HL-60/S4 (cell line): ENCODE measurements around the gene RHOF.

Source experiments
- in situ Hi-C: fragments of 300-500 bp; cut with MboI; formaldehyde crosslinking; loops from 2 replicates; pipeline ENCODE4 v1.14.3; 2022; ENCODE audit warnings: low sequenced_read_pairs

Gene RHOF

DNA sequence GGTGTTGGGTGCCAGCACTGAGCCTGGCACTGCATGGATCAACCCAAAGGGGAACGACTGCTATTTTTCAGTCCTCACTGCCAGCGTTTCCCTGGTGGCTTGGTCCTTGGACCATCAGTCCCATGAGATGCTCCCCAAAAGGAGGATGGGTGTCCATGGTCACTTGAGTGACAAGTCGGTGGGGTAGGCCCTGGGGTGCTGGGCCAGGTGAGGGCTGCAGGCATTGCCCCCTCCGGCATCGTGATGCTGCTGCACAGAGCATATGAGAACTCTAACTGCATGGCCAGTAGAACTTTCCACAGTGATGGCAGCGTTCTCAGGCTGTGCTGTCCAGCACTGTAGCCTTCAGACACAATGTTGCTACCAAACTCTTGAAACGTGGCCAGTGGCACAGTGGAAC, 26.6 kb upstream of the RHOF start:
- in situ Hi-C loops, result no loop called here

DNA sequence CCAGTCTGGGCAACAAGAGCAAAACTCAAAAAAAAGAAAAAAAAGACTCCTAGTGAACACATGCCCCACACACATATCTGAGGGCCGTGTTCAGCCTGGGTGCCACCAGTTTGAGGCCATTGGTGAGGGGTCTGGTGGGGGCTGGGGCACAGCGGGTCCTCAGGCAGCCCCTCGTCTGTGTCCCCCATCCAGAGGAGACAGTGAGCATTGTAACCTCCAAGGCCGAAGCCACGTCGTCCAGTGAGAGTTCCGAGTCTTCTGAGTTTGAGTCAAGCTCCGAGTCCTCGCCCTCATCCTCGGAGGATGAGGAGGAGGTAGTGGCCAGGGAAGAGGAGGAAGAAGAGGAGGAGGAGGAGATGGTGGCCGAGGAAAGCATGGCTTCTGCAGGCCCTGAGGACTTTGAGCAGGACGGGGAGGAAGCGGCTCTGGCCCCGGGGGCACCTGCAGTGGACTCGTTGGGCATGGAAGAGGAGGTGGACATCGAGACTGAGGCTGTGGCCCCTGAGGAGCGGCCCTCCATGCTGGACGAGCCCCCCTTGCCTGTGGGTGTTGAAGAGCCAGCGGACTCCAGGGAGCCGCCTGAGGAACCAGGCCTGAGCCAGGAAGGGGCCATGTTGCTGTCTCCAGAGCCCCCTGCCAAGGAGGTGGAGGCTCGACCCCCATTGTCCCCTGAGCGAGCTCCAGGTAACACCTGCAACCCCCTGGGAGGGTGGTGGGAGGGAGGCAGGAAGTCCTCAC, 25.9 kb upstream of the RHOF start:
- in situ Hi-C loops, result no loop called here

DNA sequence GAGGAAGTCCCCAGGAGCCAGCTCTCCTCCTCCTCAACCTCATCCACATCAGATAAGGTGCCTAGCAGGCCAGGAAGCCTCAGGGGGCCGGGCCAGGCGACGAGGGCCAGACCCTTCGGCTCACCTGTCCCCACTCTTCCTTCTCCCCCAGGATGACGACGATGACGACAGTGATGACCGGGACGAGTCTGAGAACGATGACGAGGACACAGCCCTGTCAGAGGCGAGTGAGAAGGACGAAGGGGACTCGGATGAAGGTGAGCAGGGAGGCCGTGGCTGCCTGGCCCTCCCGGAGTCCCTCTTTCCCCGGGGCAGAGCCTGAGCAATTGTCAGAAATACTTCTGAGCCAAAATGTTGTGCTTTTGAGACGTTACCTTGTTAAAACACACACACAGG, 24.2 kb upstream of the RHOF start:
- in situ Hi-C loops, result no loop called here

DNA sequence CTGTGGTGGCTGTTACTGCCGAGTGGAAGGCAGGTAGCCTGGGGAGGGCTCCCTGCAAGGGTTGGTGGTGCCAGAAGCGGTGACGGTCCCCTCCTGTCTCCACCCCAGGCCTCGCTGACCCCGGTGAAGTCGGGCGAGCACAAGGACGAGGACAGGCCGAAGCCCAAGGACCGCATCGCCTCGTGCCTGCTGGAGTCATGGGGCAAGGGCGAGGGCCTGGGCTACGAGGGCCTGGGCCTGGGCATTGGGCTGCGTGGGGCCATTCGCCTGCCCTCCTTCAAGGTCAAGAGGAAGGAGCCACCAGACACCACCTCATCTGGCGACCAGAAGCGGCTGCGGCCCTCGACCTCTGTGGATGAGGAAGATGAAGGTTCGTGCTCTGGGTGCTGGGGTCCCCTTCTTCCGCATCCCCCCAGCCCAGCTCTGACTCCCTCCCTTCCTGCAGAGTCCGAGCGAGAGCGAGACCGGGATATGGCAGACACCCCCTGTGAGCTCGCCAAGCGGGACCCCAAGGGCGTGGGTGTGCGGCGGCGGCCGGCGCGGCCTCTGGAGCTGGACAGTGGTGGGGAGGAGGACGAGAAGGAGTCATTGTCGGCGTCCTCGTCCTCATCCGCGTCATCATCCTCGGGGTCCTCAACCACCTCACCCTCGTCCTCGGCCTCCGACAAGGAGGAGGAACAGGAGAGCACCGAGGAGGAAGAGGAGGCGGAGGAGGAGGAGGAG, 23.6 kb upstream of the RHOF start:
- in situ Hi-C loops, result no loop called here

DNA sequence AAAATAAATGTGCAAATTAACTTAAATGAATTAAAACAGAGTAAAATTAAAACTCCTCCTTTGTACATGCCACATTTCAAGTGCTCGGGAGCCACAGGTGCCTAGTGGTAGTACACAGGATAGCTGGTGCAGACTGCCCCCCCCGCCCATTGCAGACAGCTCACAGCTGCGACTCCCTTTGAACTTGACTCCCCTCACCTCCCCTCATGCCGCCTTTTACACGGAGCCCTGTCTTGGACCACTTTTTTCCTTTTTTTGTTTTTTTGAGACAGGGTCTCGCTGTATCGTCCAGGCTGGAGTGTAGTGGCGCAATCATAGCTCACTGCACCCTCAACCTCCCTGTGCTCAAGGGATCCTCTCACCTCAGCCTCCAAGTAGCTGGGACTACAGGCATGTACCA, 21.8 kb upstream of the RHOF start:
- in situ Hi-C loops, result no loop called here

DNA sequence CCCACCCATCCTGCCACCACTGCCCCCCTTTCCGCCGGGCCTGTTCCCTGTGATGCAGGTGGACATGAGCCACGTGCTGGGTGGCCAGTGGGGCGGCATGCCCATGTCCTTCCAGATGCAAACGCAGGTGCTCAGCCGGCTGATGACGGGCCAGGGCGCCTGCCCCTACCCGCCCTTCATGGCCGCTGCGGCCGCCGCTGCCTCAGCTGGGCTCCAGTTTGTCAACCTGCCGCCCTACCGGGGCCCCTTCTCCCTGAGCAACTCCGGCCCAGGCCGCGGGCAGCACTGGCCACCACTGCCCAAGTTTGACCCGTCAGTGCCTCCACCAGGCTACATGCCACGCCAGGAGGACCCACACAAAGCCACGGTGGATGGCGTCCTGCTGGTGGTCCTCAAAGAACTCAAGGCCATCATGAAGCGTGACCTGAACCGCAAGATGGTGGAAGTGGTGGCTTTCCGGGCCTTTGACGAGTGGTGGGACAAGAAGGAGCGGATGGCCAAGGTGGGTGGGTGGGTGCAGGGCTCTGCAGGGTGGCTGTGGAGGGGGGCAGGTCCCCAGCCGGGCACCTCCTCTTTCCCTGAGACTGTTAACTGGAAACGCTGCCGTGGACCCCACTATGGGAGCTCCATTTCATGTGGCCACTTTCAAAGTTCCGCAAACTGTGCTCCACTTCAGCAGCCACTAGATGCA, 21.1 kb upstream of the RHOF start:
- in situ Hi-C loops, result no loop called here

DNA sequence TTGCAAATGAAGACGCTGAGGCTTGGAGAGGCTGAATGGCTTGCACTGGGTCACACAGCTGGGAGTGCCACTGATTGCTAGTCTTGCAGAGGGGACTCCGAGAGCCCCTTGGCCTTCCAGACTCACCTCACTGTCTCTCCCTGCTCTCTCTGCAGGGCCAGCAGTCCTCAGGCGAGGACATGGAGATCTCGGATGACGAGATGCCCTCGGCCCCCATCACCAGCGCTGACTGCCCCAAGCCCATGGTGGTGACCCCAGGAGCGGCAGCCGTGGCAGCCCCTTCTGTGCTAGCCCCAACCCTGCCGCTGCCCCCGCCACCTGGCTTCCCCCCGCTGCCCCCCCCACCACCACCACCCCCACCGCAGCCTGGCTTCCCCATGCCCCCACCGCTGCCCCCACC, 20.5 kb upstream of the RHOF start:
- in situ Hi-C loops, result no loop called here

DNA sequence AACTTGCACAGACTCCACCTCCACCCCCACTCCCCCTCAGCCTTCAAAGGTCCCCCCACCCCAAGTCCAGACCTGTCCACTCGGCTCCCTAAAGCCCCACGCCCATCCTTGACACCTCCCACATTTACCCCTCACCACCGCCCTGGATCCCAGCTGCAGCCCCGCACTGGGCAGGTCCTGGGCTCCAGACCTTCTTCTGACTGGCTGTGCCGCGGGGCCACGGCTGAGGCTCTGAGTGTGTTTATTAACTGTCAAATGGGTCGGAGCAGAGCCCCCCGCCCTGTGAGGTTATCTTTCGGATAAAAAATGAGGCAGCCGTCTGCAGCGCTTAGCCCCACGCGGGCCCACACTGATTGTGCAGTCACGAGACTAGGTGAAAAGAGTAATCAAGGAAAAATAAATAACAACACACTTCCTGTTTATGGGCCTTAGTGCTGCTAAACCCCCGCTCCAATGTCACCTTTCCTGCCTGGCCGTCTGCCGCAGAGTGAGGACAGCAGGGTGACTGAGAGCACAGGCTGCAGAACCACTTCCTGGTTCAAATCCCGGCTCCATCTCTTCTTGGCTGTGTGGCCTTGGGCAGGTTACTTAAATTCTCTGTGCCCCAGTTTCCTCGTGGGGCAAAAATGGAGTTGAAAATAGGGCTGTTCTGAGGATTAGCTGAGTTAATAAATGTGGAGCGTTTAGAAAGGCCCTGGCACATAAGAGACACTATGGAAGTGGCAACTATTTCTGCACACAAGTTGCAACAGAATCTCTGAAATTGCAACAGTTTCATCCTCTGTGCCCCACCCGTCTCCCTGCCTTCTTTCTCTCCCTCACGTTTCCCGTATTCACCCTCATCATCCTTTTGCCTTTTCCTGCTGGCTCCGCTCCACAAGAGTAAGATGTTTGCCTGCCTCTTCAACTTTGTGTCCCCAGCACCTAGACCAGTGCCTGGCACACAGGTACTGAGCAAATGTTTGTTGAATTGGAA, 19.7 kb upstream of the RHOF start:
- in situ Hi-C loops, result no loop called here

DNA sequence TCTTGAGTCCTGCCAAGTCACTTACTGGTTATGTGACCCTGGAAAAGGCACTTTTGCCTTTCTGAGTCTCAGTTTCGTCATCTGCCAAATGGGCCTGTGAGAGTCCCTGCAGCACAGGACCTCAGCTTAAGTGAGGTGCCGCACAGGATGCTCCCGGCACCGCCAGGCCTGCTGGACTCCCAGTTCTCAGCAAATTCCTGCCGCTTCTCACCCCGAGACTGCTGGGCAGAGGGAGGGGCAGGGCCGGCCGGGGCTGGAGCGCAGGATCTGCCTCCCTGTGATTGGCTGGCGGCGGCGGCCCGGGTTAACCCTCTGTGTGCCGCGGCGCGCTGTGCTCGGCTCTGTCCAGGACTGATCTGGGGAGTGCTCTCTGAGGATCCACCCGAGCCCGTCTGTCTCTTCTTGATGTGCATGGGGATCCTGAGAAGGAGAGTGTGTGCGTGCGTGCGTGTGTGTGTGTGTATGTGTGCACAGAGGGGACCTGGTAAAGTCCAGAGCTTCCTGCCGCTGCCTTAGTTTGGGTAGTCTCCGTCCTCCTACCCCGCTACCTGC, 18.9 kb upstream of the RHOF start:
- in situ Hi-C loops, result no loop called here

DNA sequence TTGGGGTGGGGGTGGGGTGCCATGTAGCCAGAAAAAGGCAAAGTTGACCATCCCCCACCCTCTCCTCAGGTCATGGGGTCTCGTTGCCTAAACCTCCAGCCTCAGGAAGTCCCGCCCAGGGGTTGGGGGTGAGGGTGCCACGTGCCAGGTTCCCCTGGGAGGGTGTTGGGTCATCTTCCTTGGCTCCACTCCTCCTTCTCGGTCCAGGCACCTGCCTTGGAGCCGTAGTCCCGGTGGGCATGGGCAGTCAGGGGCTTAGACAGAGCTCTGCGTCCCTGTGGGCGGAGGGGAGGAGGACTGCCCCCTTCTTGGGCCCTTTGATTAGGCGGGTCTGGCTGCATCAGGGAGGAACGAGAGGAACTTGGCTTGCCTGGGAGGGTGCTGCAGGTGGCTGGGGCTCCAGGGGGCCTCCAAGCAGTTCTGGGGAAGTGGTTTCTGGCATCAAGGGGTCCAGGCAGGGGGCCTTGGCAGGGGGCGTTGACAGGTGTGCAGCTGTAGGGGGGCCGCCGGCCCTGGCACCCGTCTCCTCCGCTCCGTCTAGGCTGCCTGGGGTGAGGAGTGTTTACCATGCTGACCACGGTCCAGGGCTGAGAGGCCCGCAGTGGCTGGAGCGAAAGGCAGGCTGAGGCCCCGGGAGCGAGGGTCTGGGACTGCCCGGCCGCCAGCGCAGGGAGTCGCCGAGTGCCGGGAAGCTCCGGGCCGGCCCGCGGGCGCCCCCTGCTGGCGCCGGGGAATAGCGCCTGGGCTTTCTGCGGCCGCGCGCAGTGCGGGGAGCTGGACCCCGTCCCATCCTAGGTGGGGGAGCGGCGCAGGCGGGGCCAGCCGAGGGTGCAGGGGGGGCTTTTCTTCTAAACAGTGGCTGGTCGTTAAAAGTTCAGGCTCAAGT, 18.2 kb upstream of the RHOF start:
- in situ Hi-C loops, result no loop called here

DNA sequence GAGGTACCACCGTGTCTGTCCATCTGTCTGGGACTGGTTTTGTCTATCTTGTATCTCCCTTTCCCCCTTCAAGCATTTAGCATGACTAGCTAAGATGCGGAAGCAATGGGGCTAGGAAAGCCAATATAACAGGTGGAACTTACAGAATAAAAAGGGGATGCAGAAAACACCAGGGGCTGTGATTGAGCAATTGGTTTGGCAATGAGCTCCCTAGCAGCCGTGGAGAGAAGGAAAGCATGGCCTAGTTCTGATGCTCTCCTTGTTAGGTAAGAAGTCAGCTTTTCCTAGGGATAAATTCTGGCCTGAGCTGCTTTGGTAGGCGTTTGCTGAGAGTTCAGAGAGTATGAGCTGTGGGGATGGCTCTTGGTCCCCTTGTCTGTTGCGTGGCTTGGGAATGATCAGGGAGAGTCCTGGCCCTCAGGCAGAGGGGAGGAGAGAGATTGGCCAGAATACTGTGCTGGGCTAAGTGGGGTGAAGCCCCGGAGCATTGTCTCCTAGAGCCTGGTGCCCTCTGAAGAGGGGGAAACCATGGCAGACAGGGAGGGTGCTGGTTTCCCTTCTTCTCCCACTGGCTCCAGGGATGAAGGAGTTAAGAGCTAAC, 17.4 kb upstream of the RHOF start:
- in situ Hi-C loops, result no loop called here

DNA sequence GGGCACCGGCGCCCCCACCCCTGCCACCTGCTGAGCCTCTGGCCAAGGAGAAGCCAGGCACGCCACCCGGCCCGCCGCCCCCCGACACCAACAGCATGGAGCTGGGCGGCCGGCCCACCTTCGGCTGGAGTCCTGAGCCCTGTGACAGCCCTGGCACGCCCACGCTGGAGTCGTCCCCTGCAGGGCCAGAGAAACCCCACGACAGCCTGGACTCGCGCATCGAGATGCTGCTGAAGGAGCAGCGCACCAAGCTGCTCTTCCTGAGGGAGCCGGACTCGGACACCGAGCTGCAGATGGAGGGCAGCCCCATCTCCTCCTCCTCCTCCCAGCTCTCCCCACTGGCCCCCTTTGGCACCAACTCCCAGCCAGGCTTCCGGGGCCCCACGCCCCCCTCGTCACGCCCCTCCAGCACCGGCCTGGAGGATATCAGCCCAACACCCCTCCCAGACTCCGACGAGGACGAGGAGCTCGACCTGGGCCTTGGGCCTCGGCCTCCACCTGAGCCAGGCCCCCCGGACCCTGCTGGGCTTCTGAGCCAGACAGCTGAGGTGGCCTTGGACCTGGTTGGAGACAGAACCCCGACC, 16.8 kb upstream of the RHOF start:
- in situ Hi-C loops, result no loop called here

DNA sequence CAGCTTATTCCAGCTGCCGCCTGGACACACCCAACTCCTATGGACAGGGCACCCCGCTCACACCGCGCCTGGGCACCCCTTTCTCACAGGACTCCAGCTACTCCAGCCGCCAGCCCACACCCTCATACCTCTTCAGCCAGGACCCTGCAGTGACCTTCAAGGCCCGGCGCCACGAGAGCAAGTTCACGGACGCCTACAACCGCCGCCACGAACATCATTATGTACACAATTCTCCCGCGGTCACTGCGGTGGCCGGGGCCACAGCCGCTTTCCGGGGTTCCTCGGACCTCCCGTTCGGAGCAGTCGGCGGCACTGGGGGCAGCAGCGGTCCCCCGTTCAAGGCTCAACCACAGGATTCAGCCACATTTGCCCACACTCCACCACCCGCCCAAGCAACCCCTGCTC, 16.2 kb upstream of the RHOF start:
- in situ Hi-C loops, result no loop called here

DNA sequence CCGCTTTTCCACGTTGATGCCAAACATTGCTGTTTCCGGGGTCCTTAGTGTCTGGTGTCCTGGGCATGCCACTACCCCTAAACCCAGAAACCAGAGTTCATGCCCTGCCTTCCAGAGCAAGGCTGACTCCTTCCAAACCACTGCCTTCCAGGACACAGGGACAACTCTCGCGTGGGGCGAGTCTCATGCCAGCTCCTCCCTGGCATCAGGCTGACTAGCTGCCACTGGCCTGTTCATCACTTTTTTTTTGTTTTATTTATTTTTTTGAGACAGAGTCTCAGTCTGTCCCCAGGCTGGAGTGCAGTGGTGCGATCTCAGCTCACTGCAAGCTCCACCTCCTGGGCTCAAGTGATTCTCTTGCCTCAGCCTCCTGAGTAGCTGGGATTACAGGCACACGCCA, 15.1 kb upstream of the RHOF start:
- in situ Hi-C loops, result no loop called here

DNA sequence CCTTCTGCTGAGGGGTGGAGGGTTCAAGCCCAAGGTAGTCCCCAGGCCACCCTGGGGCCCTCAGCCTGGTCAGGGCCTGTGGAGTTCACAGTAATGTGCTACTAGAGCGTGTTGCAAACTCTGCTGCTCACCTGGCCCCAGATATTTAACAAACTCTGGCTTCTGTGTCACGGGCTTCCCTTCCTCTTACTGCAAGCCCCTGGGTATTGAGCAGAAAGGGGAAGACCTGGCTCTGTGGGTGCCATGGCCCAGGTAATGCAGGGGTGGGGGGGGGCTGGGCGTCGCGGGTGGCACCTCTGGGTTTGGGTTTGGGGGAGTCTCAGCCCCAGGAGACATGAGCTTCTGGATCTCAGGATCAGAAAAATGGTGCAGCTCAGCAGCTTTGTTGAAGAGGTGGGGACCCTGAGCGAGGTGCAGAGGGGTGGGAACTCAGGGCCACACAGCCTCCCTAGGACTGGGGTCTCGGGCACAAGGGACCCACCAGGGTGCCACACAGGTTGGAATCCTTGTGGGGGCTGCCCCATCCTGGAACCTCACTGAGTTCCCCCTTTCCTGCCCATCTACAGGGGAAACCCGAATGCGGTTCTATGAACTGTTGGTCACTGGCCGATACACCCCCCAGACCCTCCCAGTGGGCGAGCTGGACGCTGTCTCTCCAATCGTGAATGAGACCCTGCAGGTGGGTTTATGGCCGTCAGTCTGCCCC, 14.3 kb upstream of the RHOF start:
- in situ Hi-C loops, result no loop called here

DNA sequence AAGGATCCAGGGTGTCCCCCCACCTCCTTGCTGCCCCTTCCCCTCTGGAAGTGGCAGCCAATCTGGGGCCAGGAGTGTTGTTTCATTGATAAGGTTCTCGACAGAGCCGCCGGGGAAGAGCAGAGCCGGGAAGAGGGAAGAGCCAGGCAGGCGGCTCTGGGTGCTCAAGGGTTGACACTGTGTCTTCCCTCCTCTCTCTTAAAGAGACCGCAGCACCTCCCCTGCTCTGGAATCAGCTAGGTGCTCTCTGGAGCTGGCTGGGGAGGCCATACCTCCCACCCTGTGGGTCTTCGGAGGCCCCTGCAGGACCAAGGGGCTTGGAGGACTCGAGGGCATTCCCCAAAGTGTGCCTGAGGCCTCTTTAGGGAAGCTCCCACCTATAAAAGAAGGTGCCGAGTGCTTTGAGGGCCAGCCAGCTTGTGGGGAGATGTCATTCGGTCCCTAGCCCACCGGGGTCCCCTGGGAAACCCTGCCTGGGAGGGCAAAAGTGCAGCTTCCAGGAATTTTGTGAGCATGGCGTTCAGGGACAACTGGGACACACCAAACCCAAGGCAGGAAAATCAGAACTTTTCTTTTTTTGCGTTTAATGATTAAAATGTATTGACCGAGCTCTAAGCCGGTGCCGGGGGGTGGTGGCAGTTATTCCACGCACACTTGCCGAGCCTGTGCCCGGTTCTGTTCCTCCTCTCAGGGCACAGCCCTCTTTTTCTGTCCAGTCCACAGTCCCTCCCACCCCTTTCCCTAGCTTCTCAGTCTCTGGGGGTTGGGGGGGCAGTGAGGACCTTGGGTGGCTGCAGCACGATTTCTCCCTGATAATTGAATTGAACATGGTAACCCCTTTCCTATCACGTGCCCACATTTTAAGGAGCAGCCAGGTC, 13.3 kb upstream of the RHOF start:
- in situ Hi-C loops, result no loop called here

DNA sequence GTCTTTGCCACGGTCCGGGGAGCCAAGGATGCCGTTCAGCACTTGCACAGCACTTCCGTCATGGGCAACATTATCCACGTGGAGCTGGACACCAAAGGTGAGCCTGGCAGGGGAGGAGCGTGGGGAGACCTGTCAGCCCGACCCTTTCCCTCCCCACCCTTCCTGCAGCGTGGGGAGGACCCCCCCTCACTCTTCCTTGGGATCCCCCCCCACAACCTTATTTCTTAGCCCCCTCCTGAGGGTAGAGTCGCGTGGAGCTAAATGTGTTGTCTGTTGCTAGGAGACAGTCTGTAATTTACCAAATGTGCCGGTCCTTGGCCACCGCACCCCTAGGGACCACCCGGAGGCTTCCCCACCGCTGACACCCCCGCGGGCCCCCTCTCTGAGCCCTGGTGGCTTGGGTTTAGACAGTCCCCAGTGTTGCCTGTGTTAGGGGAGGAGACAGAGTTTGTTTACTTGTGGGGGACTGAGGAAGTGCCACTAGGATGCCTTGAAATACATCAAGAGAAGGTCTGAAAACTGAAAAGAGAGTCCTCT, 12.6 kb upstream of the RHOF start:
- in situ Hi-C loops, result no loop called here
